Lower leg skin (tissue), 3 donors: Measurements from ENCODE around the gene MLC1.

Source experiments
- POLR2A ChIP-seq, 2 donors: fragments of 450-650 bp; IDR thresholded peaks; one replicate each; pipeline ENCODE4 v1.6.1; 2016 to 2017; ENCODE audit warnings: antibody characterized with exemption in 2 of 2, mild to moderate bottlenecking in 1 of 2, moderate library complexity in 1 of 2
- TF ChIP-seq, protein P1 (sequence below), 3 donors: fragments of 450-650 bp; IDR thresholded peaks; one replicate each; pipeline ENCODE4 v1.5.1; 2016; ENCODE audit warnings: antibody characterized with exemption in 3 of 3, mild to moderate bottlenecking in 3 of 3, moderate library complexity in 2 of 3

DNA sequence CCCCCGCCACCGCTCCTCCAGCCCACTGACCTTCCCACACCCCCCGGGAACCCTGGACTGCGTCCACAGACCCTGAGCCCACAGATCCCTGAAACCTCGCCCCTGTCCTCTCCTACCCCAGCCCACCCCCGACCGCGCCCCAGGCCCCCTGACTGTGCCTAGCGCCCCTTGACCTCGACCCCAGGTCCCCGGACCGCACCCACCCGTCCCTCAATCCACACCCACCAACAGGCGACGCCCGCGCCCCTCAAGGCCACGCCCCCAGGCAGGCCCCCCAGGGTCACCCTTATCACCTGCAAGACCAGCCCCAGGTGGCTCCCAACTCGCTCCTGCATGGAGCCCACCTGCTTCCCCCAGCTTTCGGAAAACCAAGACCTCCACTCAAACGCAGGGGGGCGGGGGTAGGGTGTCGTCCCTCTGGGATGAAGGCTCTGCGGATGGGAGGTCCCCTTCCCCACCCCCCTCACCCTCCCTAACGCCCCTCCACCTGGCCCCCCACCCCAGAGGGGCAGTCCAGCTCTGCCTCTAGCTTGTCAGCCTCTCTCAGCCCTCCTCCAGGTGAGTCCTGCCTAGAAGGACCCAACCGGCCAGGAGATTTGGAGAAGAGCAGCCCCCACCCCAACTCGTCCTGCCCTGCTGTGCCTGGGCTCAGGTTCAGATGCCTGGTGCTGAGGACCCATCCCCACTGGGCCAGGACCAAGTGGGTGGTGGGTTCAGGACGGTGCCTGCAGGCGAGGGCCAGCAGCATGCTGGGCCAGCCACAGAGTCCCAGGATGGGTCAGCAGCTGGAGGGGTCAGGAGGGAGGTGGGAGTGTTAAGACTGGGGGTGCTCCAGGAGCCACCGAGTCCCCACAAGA is 69.5 kb downstream of the MLC1 start:
- TF ChIP-seq, protein P1, sequence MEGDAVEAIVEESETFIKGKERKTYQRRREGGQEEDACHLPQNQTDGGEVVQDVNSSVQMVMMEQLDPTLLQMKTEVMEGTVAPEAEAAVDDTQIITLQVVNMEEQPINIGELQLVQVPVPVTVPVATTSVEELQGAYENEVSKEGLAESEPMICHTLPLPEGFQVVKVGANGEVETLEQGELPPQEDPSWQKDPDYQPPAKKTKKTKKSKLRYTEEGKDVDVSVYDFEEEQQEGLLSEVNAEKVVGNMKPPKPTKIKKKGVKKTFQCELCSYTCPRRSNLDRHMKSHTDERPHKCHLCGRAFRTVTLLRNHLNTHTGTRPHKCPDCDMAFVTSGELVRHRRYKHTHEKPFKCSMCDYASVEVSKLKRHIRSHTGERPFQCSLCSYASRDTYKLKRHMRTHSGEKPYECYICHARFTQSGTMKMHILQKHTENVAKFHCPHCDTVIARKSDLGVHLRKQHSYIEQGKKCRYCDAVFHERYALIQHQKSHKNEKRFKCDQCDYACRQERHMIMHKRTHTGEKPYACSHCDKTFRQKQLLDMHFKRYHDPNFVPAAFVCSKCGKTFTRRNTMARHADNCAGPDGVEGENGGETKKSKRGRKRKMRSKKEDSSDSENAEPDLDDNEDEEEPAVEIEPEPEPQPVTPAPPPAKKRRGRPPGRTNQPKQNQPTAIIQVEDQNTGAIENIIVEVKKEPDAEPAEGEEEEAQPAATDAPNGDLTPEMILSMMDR (IDR thresholded peaks at IDR 0.05), result no peak
- no peak for TF ChIP-seq POLR2A (IDR thresholded peaks at IDR 0.05)
